Stimulated activated naive CD8-positive, alpha-beta T cell treated with anti-CD3 and anti-CD28 coated beads, Interleukin-15, Interleukin-2, amounts not matched to agents 100 ng/mL and 50 ng/mL, for 24 hours (primary cell): ENCODE results near the gene COPS9.

ENCODE experiments used
- H3K27ac Mint-ChIP-seq: one replicate; pipeline ENCODE4 v1.8.0; 2021; ENCODE audit warnings: mild to moderate bottlenecking, mixed read lengths
- H3K27me3 Mint-ChIP-seq: one replicate; pipeline ENCODE4 v1.8.0; 2021; ENCODE audit warnings: mixed read lengths
- H3K36me3 Mint-ChIP-seq: one replicate; pipeline ENCODE4 v1.8.0; 2021; ENCODE audit warnings: low read depth, mixed read lengths
- H3K4me1 Mint-ChIP-seq: one replicate; pipeline ENCODE4 v1.8.0; 2021; ENCODE audit warnings: low read depth, mixed read lengths
- H3K4me3 Mint-ChIP-seq: one replicate; pipeline ENCODE4 v1.8.0; 2021; ENCODE audit warnings: mild to moderate bottlenecking, mixed read lengths
- H3K9me3 Mint-ChIP-seq: one replicate; pipeline ENCODE4 v1.8.0; 2021; ENCODE audit warnings: mixed read lengths

The COPS9 gene

GRCh38 chr2:240169486-240170353 lies 33.6 kb upstream of the COPS9 start:
- no peaks in the 10 kb centered on the region for H3K4me1 Mint-ChIP-seq
- H3K27ac Mint-ChIP-seq: no peak overlapping the region
- no peaks in the 10 kb centered on the region for H3K9me3 Mint-ChIP-seq
- peaks cover 8% of the 10 kb centered on the region for H3K27me3 Mint-ChIP-seq
- H3K36me3 Mint-ChIP-seq: no peaks in the 10 kb centered on the region
- H3K4me3 Mint-ChIP-seq: no peak overlapping the region

GRCh38 chr2:240168546-240169361 lies 32.6 kb upstream of the COPS9 start:
- Mint-ChIP-seq H3K4me3 (no peak overlapping the region), H3K27ac (no peak overlapping the region), H3K9me3 (no peaks in the 10 kb centered on the region), H3K4me1 (no peaks in the 10 kb centered on the region), H3K36me3 (no peaks in the 10 kb centered on the region), H3K27me3 (peaks cover 3% of the 10 kb centered on the region)

- H3K36me3 Mint-ChIP-seq: no peaks in the 10 kb centered on the region
- H3K27me3 Mint-ChIP-seq: peaks cover 3% of the 10 kb centered on the region
- H3K4me3 Mint-ChIP-seq: no peak overlapping the region
- no peaks in the 10 kb centered on the region for H3K4me1 Mint-ChIP-seq
- H3K27ac Mint-ChIP-seq: no peak overlapping the region
- no peaks in the 10 kb centered on the region for H3K9me3 Mint-ChIP-seq
These were observed 31.9 kb upstream of the COPS9 start for GRCh38 chr2:240168041-240168440.

- H3K4me3 Mint-ChIP-seq: no peak overlapping the region
- H3K36me3 Mint-ChIP-seq: no peaks in the 10 kb centered on the region
- H3K27ac Mint-ChIP-seq: no peak overlapping the region
- no peaks in the 10 kb centered on the region for H3K9me3 Mint-ChIP-seq
- no peaks in the 10 kb centered on the region for H3K4me1 Mint-ChIP-seq
- no peaks in the 10 kb centered on the region for H3K27me3 Mint-ChIP-seq
These were observed 31.4 kb upstream of the COPS9 start for GRCh38 chr2:240167588-240167880.

GRCh38 chr2:240166761-240167587 lies 30.9 kb upstream of the COPS9 start:
- Mint-ChIP-seq H3K27ac (no peak overlapping the region), H3K9me3 (no peaks in the 10 kb centered on the region), H3K4me1 (no peaks in the 10 kb centered on the region), H3K36me3 (no peaks in the 10 kb centered on the region), H3K27me3 (no peaks in the 10 kb centered on the region), H3K4me3 (no peak overlapping the region)

GRCh38 chr2:240166191-240166590 lies 30.1 kb upstream of the COPS9 start:
- H3K36me3 Mint-ChIP-seq: no peaks in the 10 kb centered on the region
- no peaks in the 10 kb centered on the region for H3K27me3 Mint-ChIP-seq
- no peaks in the 10 kb centered on the region for H3K4me1 Mint-ChIP-seq
- no peaks in the 10 kb centered on the region for H3K9me3 Mint-ChIP-seq
- no peak overlapping the region for H3K4me3 Mint-ChIP-seq
- H3K27ac Mint-ChIP-seq: no peak overlapping the region

- Mint-ChIP-seq H3K4me1 (no peaks in the 10 kb centered on the region), H3K27me3 (no peaks in the 10 kb centered on the region), H3K27ac (no peak overlapping the region), H3K4me3 (no peak overlapping the region), H3K36me3 (no peaks in the 10 kb centered on the region), H3K9me3 (no peaks in the 10 kb centered on the region)
These were observed 29.6 kb upstream of the COPS9 start for GRCh38 chr2:240165661-240166060.

GRCh38 chr2:240165034-240165433 lies 28.9 kb upstream of the COPS9 start:
- Mint-ChIP-seq H3K4me1 (no peaks in the 10 kb centered on the region), H3K9me3 (no peaks in the 10 kb centered on the region), H3K27me3 (no peaks in the 10 kb centered on the region), H3K27ac (no peak overlapping the region), H3K36me3 (no peaks in the 10 kb centered on the region), H3K4me3 (no peak overlapping the region)

- H3K27ac Mint-ChIP-seq: no peak overlapping the region
- H3K4me1 Mint-ChIP-seq: no peaks in the 10 kb centered on the region
- H3K4me3 Mint-ChIP-seq: no peak overlapping the region
- no peaks in the 10 kb centered on the region for H3K36me3 Mint-ChIP-seq
- no peaks in the 10 kb centered on the region for H3K9me3 Mint-ChIP-seq
- no peaks in the 10 kb centered on the region for H3K27me3 Mint-ChIP-seq
These were observed 28.5 kb upstream of the COPS9 start for GRCh38 chr2:240164586-240164985.

GRCh38 chr2:240163844-240164574 lies 27.9 kb upstream of the COPS9 start:
- Mint-ChIP-seq H3K27ac (no peak overlapping the region), H3K9me3 (no peaks in the 10 kb centered on the region), H3K36me3 (no peaks in the 10 kb centered on the region), H3K27me3 (no peaks in the 10 kb centered on the region), H3K4me3 (no peak overlapping the region), H3K4me1 (no peaks in the 10 kb centered on the region)

GRCh38 chr2:240162939-240163714 lies 27.0 kb upstream of the COPS9 start:
- Mint-ChIP-seq H3K9me3 (no peaks in the 10 kb centered on the region), H3K27ac (no peak overlapping the region), H3K36me3 (no peaks in the 10 kb centered on the region), H3K4me3 (no peak overlapping the region), H3K4me1 (no peaks in the 10 kb centered on the region), H3K27me3 (no peaks in the 10 kb centered on the region)

GRCh38 chr2:240162531-240162930 lies 26.4 kb upstream of the COPS9 start:
- Mint-ChIP-seq H3K4me1 (no peaks in the 10 kb centered on the region), H3K9me3 (no peaks in the 10 kb centered on the region), H3K36me3 (no peaks in the 10 kb centered on the region), H3K27me3 (no peaks in the 10 kb centered on the region), H3K27ac (no peak overlapping the region), H3K4me3 (no peak overlapping the region)

- no peaks in the 10 kb centered on the region for H3K27me3 Mint-ChIP-seq
- no peak overlapping the region for H3K27ac Mint-ChIP-seq
- H3K4me3 Mint-ChIP-seq: no peak overlapping the region
- H3K36me3 Mint-ChIP-seq: no peaks in the 10 kb centered on the region
- H3K4me1 Mint-ChIP-seq: no peaks in the 10 kb centered on the region
- H3K9me3 Mint-ChIP-seq: no peaks in the 10 kb centered on the region
These were observed 25.9 kb upstream of the COPS9 start for GRCh38 chr2:240162032-240162431.
